ENCODE results near the gene SLK. TPM values are rescaled to one million over a fixed set of nuclear protein-coding genes. Genes with fewer than 3 reads are reported as not detected.

SLK gene
- total and polyA plus RNA-seq, 7 donors: 15.5 to 48.6 (median 36.6) TPM

DNA sequence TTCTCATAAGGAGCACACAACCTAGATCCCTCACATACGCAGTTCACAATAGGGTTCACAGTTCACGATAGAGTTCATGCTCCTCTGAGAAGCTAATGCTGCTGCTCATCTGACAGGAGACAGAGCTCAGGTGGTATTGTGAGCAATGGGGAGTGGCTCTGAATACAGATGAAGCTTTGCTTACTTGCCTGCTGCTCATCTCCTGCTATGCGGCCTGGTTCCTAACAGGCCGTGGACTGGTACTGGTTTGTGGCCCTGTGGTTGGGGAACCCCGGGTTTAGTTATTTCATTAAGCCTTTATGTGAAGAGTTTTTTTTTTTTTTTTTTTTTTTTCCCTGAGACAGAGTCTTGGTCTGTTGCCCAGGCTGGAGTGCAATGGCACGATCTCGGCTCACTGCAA lies 19.4 kb downstream of the SLK start:
- TF ChIP-seq, protein P1, sequence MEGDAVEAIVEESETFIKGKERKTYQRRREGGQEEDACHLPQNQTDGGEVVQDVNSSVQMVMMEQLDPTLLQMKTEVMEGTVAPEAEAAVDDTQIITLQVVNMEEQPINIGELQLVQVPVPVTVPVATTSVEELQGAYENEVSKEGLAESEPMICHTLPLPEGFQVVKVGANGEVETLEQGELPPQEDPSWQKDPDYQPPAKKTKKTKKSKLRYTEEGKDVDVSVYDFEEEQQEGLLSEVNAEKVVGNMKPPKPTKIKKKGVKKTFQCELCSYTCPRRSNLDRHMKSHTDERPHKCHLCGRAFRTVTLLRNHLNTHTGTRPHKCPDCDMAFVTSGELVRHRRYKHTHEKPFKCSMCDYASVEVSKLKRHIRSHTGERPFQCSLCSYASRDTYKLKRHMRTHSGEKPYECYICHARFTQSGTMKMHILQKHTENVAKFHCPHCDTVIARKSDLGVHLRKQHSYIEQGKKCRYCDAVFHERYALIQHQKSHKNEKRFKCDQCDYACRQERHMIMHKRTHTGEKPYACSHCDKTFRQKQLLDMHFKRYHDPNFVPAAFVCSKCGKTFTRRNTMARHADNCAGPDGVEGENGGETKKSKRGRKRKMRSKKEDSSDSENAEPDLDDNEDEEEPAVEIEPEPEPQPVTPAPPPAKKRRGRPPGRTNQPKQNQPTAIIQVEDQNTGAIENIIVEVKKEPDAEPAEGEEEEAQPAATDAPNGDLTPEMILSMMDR (IDR thresholded peaks at IDR 0.05): no peak
- H3K36me3 ChIP-seq (ENCODE audit: insufficient read depth in 1 of 2, low read depth in 1 of 2): peaks cover 0 to 9% of the 10 kb centered on the region in 2 donors
- intact Hi-C loops (cut with DNase I): no loop called here
- H3K27me3 ChIP-seq (ENCODE audit: insufficient read depth in 3 of 3, low read length in 2 of 3): no peaks in the 10 kb centered on the region
- no peak overlapping the region for H3K4me3 ChIP-seq
- H3K4me1 ChIP-seq: peaks cover 27% of the 10 kb centered on the region
- no peaks in the 10 kb centered on the region for H3K9me3 ChIP-seq
- no peak for DNase-seq
- no peak overlapping the region for H3K27ac ChIP-seq
- no peak for ATAC-seq
- 91 to 92% (median 91%) methylated on average over 7 of the region's 7 CpGs for WGBS, 3 donors

DNA sequence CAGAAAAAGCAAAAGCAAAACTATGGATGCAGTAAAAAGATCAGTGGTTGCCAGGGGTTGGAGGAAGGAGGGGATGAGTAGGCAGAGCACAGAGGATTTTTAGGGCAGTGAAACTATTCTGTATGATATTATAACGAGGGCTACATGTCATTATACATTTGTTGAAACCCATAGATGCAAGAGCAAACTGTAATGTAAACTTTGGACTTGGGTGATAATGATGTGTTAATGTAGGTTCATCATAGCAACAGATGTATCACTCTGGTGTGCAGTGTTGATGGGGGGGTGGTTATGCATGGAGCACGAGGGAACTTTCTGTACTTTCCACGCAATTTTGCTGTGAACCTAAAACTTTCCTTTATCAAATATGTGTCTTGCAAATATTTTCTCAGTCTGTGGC lies 23.2 kb downstream of the SLK start:
- ATAC-seq: no peak
- DNase-seq: no peak
- no peak overlapping the region for H3K4me3 ChIP-seq

DNA sequence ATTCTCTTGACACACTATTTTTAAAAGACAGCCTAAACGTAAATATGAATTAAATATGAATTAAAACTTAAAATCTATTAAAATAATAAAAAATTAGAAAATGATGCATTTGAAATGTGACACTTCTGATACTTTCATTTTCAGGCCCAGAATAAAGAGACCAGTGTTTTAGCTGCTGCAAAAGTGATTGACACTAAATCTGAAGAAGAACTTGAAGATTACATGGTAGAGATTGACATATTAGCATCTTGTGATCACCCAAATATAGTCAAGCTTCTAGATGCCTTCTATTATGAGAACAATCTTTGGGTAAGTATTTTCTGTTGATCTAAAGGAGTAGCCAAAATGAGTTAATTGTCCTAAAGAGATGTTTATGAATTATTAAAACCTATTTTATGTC lies 23.6 kb downstream of the SLK start:
- WGBS, 3 donors: 85 to 97% (median 91%) methylated on average over 1 of the region's 1 CpG
- DNase-seq (no peak), ATAC-seq (no peak)
- Histone ChIP-seq H3K27ac (no peak overlapping the region), H3K4me1 (peaks cover 10% of the 10 kb centered on the region), H3K4me3 (no peak overlapping the region), H3K9me3 (no peaks in the 10 kb centered on the region), H3K36me3 (ENCODE audit: insufficient read depth in 1 of 2, low read depth in 1 of 2) (peaks cover 0 to 44% of the 10 kb centered on the region in 2 donors), H3K27me3 (ENCODE audit: insufficient read depth in 3 of 3, low read length in 2 of 3) (no peaks in the 10 kb centered on the region)
- TF ChIP-seq, protein P1 (IDR thresholded peaks at IDR 0.05): no peak
- intact Hi-C loops (cut with DNase I): no loop called here

More for the DNA sequence above, 23.2 kb downstream of the SLK start:
- Histone ChIP-seq H3K36me3 (ENCODE audit: insufficient read depth in 1 of 2, low read depth in 1 of 2) (peaks cover 0 to 40% of the 10 kb centered on the region in 2 donors), H3K4me1 (peaks cover 10% of the 10 kb centered on the region), H3K27me3 (ENCODE audit: insufficient read depth in 3 of 3, low read length in 2 of 3) (no peaks in the 10 kb centered on the region), H3K27ac (no peak overlapping the region), H3K9me3 (no peaks in the 10 kb centered on the region)
- 76 to 86% (median 84%) methylated on average over 3 of the region's 3 CpGs for WGBS, 3 donors
- TF ChIP-seq, protein P1 (IDR thresholded peaks at IDR 0.05): no peak
- intact Hi-C loops (cut with DNase I): no loop called here

DNA sequence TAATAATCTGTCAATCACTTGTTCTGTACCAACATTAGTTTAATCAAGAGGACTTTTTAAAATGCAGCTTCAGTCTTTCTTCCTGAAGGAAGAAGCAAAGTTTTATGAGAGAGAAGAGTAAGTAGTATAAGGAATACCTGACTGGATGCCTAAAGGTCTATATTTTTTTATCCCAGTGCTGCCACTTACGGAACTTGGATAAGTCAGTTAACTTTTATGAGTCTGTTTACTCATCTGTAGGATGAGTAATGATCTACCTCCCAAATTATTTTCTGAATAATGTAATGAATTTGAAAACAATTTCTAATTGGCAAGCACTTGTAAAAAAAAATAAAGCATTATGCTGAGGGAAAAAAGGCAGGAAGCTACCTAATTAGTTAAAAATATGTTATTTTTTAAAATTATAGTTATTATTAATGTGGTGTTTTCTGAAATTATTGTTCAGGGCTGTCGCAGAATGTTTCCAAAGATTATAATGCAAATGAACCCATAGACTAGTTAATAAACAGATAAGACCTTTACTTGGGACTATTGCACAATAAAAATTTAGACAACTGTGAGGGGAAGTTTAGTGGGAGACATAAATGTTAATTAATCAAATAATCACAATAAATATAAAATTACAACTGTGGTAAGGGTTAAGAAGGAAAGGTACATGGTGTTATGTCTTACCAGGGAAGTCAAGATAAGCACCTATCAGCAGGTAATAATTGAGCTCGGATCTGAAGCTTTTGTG lies 24.6 kb downstream of the SLK start:
- 71 to 79% (median 74%) methylated on average over 3 of the region's 3 CpGs for WGBS, 3 donors
- TF ChIP-seq, protein P1 (IDR thresholded peaks at IDR 0.05): no peak
- intact Hi-C loops (cut with DNase I): no loop called here
- Histone ChIP-seq H3K36me3 (ENCODE audit: insufficient read depth in 1 of 2, low read depth in 1 of 2) (peaks cover 0 to 53% of the 10 kb centered on the region in 2 donors), H3K4me1 (peaks cover 10% of the 10 kb centered on the region), H3K27ac (no peak overlapping the region), H3K9me3 (no peaks in the 10 kb centered on the region), H3K27me3 (ENCODE audit: insufficient read depth in 3 of 3, low read length in 2 of 3) (no peaks in the 10 kb centered on the region), H3K4me3 (no peak overlapping the region)
- no peak for DNase-seq
- no peak for ATAC-seq

DNA sequence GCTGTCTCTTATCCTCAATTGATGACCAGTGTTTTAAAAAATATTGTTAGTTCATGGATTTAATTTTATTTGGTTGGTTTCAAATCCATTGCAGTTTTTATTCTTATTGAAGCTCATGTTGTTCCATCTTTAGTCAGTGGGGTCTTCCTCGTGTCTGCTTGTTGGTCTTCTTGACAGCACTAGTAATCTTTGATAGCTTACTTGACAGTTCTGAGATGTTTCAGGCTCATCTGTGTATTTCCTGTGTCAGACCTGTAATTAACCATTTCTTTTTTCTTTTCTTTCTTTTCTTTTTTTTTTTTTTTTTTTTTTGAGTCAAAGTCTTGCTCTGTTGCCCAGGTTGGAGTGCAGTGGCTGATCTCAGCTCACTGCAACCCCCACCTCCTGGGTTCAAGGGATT lies 28.2 kb downstream of the SLK start:
- Histone ChIP-seq H3K27ac (no peak overlapping the region), H3K4me1 (no peaks in the 10 kb centered on the region), H3K9me3 (no peaks in the 10 kb centered on the region), H3K4me3 (no peak overlapping the region), H3K36me3 (ENCODE audit: insufficient read depth in 1 of 2, low read depth in 1 of 2) (peaks cover 0 to 84% of the 10 kb centered on the region in 2 donors), H3K27me3 (ENCODE audit: insufficient read depth in 3 of 3, low read length in 2 of 3) (no peaks in the 10 kb centered on the region)
- 92 to 100% (median 96%) methylated on average over 1 of the region's 1 CpG for WGBS, 3 donors
- TF ChIP-seq, protein P1 (IDR thresholded peaks at IDR 0.05): no peak
- intact Hi-C loops (cut with DNase I): no loop called here
- ATAC-seq (no peak), DNase-seq (no peak)

All from psoas muscle (tissue), 8 donors.